PC-3 (cell line): Measurements from ENCODE around the gene MSI1. TPM values are rescaled to one million over a fixed set of nuclear protein-coding genes. Genes with fewer than 3 reads are reported as not detected.

Experiments used
- ATAC-seq: fragments of 200-7000 bp; cut with Tn5 transposase; 2 replicates; pipeline ENCODE4 v1.9.1; 2020; ENCODE audit warnings: mild to moderate bottlenecking, moderate library complexity
- BruUV-seq: library from RNA; stranded (reverse); fragments of 400-500 nt; replicated peaks from 2 replicates; lab custom pipeline; 2021; lab: Mats Ljungman, UMichigan
- CTCF ChIA-PET: fragments of 300-600 bp; sonication (Branson Sonifier 250); formaldehyde crosslinking; loops from one replicate; lab custom pipeline; 2022; ENCODE audit warnings: antibody characterized with exemption; lab: Charles Lee
- POLR2A ChIA-PET: fragments of 300-600 bp; sonication (Branson Sonifier 250); formaldehyde crosslinking; loops from one replicate; lab custom pipeline; 2022; ENCODE audit warnings: antibody characterized with exemption; ENCODE audit not compliant: unreplicated experiment; lab: Charles Lee
- DNase-seq: peaks from one replicate; pipeline ENCODE4 v3.0.0-alpha.2; 2015
- H2AFZ ChIP-seq: fragments of 300-600 bp; sonication (generic); 2 replicates; pipeline ENCODE4 v1.6.0; 2016; ENCODE audit warnings: antibody characterized with exemption, low read length
- H3F3A ChIP-seq: fragments of 300-600 bp; sonication (generic); one replicate; pipeline ENCODE4 v1.6.0; 2017; ENCODE audit warnings: antibody characterized with exemption, low read length, control low read depth, mild to moderate bottlenecking; ENCODE audit not compliant: unreplicated experiment
- H3K27ac ChIP-seq: fragments of 300-600 bp; sonication (generic); 2 replicates; pipeline ENCODE4 v1.5.1; 2016; ENCODE audit warnings: mild to moderate bottlenecking, low read length
- H3K27me3 ChIP-seq: fragments of 300-600 bp; sonication (generic); 2 replicates; pipeline ENCODE4 v1.6.1; 2016; ENCODE audit warnings: low read length, mixed read lengths
- H3K36me3 ChIP-seq: fragments of 300-600 bp; sonication (generic); 2 replicates; pipeline ENCODE4 v1.6.1; 2016; ENCODE audit warnings: low read depth, mixed run types, low read length, mixed read lengths
- H3K4me1 ChIP-seq: fragments of 300-600 bp; sonication (generic); 2 replicates; pipeline ENCODE4 v1.5.1; 2016; ENCODE audit warnings: low read length; ENCODE audit not compliant: insufficient read depth
- H3K4me2 ChIP-seq: fragments of 300-600 bp; sonication (generic); 2 replicates; pipeline ENCODE4 v1.6.0; 2016; ENCODE audit warnings: low read length
- H3K4me3 ChIP-seq: fragments of 300-600 bp; sonication (generic); 2 replicates; pipeline ENCODE4 v1.5.1; 2016; ENCODE audit warnings: mild to moderate bottlenecking, low read length, mixed read lengths
- H3K79me2 ChIP-seq: fragments of 300-600 bp; sonication (generic); 2 replicates; pipeline ENCODE4 v1.6.1; 2017; ENCODE audit warnings: low read length, mixed read lengths
- H3K9ac ChIP-seq: fragments of 300-600 bp; sonication (generic); 2 replicates; pipeline ENCODE4 v1.6.0; 2016; ENCODE audit warnings: mild to moderate bottlenecking, low read length
- H3K9me2 ChIP-seq: fragments of 300-600 bp; sonication (generic); replicated peaks from 2 replicates; pipeline ENCODE4 v1.6.1; 2016; ENCODE audit warnings: mixed run types, low read length, mixed read lengths
- H3K9me3 ChIP-seq: fragments of 300-600 bp; sonication (generic); 2 replicates; pipeline ENCODE4 v1.6.1; 2016; ENCODE audit warnings: low read length, mixed read lengths
- H4K20me1 ChIP-seq: fragments of 300-600 bp; sonication (generic); 2 replicates; pipeline ENCODE4 v1.6.1; 2016; ENCODE audit warnings: low read length, mixed read lengths
- EZH2 ChIP-seq: fragments of 300-600 bp; sonication (generic); IDR thresholded peaks from one replicate; pipeline ENCODE4 v1.6.1; 2017; ENCODE audit warnings: antibody characterized with exemption, mild to moderate bottlenecking, low read length; ENCODE audit not compliant: unreplicated experiment
- EZH2phosphoT487 ChIP-seq: fragments of 300-600 bp; sonication (generic); IDR thresholded peaks from 2 replicates; pipeline ENCODE4 v1.6.1; 2018; ENCODE audit warnings: mild to moderate bottlenecking, antibody characterized with exemption, low read length, borderline replicate concordance
- intact Hi-C: fragments of 100-400 bp; cut with micrococcal nuclease; formaldehyde crosslinking; loops from 2 replicates; pipeline ENCODE4 v1.9.0; 2023
- total RNA-seq: library from RNA; depleted of rRNA; stranded (reverse); fragments of >200 nt; gene quantifications from 2 replicates; pipeline ENCODE4 v1.2.3, GENCODE V29; 2014
- TF ChIP-seq, protein P1 (sequence below): fragments of 300-600 bp; sonication (generic); conservative IDR thresholded peaks from 2 replicates; pipeline ENCODE4 v1.5.1; 2017; ENCODE audit warnings: antibody characterized with exemption, low read depth, mild to moderate bottlenecking, low read length

The MSI1 gene
- total RNA-seq, 1 experiment from 2014 or later, result not detected

DNA sequence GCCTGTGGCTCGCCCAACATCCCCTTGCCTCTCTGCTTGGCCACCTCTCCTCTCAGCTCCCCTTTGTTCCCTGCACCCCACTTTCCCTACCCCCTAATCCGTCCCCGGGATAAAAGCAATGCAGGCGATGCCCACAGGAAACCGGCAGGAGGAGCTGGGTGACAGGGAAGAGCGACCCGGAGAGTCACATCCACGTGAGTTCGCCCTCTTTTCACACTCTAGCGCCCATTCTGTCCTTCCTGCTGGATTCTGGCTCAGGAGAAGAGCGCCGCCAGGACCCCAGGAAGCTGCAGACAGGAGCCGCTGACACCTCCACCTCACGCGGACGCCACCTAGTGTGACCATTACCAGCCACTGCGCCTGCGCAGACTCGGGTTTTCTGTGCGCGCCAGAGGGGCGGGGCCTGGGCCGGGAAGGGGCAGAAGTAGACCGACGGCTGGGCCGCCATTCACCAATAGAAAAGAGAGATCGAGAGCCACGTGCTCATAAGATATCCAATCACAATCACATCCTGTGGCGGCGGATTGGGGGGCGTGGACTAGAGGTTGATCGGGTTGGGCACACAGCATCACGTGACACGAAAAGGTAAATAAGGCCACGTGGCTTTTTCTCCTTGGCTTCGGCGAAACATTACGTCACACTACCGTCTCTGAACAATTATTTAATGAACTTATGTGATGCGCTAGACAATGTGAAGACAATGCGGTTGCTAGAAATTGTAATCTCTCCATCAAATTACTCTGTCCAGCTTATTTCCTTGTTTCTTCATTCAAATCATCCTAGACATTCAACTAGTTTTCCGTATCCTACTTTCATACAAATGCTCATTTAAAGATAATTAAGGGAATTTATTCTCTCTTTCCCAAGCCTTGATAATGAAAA lies 51.5 kb downstream of the MSI1 start:
- Histone ChIP-seq H3K4me3 (peak overlapping the region; percentile 73), H3K36me3 (no peaks in the 10 kb centered on the region), H3K9me2 (no peaks in the 10 kb centered on the region), H2AFZ (peak overlapping the region; percentile 91), H4K20me1 (no peaks in the 10 kb centered on the region), H3K27me3 (no peaks in the 10 kb centered on the region), H3K4me2 (peak overlapping the region; percentile 99), H3K4me1 (peaks cover 11% of the 10 kb centered on the region), H3K9me3 (no peaks in the 10 kb centered on the region), H3K79me2 (peaks cover 7% of the 10 kb centered on the region), H3K27ac (peak overlapping the region; percentile 39), H3K9ac (peak overlapping the region; percentile 84), H3F3A (no peaks in the 10 kb centered on the region)
- intact Hi-C loops, result loop anchor here (1.0 kb wide), 2 partner anchors 15 to 24 kb away; partner anchors contain the start of genes RNU4-1 and SIRT4
- ATAC-seq (peak; percentile 98), DNase-seq (peak; percentile 100)
- BruUV-seq, result no TSS peak
- TF ChIP-seq EZH2phosphoT487 (no peak), EZH2 (no peak)
- TF ChIP-seq, protein P1, sequence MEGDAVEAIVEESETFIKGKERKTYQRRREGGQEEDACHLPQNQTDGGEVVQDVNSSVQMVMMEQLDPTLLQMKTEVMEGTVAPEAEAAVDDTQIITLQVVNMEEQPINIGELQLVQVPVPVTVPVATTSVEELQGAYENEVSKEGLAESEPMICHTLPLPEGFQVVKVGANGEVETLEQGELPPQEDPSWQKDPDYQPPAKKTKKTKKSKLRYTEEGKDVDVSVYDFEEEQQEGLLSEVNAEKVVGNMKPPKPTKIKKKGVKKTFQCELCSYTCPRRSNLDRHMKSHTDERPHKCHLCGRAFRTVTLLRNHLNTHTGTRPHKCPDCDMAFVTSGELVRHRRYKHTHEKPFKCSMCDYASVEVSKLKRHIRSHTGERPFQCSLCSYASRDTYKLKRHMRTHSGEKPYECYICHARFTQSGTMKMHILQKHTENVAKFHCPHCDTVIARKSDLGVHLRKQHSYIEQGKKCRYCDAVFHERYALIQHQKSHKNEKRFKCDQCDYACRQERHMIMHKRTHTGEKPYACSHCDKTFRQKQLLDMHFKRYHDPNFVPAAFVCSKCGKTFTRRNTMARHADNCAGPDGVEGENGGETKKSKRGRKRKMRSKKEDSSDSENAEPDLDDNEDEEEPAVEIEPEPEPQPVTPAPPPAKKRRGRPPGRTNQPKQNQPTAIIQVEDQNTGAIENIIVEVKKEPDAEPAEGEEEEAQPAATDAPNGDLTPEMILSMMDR, result peak; percentile 84
- ChIA-PET POLR2A (interaction anchor here (0.6 to 0.9 kb wide), 5 partner anchors 25 to 1425 kb away, joined by 3 to 5 read pairs (median 4); no protein-coding TSS in a partner anchor), CTCF (interaction anchor here (0.5 to 0.7 kb wide), 3 partner anchors 15 to 511 kb away, joined by 3 to 4 read pairs (median 3); partner anchors contain the start of gene SIRT4)

DNA sequence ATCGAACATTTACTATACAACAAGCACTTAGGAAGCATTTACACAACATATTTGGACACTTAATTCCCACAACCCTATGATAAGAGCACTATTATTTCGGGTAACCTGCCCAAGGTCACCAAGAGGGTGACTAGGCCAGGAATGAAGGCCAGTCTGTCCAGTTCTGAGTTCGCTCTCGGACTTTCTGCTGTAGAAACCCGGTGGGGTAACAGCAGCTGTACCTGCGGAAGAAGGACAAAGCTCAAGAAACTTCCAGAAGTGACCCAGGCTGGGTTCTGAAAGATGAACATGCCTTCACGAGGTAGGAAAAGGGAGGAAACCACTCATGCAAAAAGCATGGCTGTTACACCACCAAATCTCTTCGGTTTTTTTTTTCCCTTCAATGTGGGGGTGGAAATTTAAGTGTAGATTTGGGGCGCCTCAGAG lies 52.2 kb downstream of the MSI1 start:
- H3K4me3 ChIP-seq, result peak overlapping the region; percentile 73
- DNase-seq (peak; percentile 14), ATAC-seq (no peak)
- peaks cover 11% of the 10 kb centered on the region for H3K4me1 ChIP-seq
- TF ChIP-seq, protein P1, result no peak
- TF ChIP-seq EZH2phosphoT487 (no peak), EZH2 (no peak)
- no peaks in the 10 kb centered on the region for H3K27me3 ChIP-seq
- peaks cover 7% of the 10 kb centered on the region for H3K79me2 ChIP-seq
- TSS peak; percentile 96 for BruUV-seq
- H3K9me2 ChIP-seq, result no peaks in the 10 kb centered on the region
- peak overlapping the region; percentile 84 for H3K9ac ChIP-seq
- H3F3A ChIP-seq, result no peaks in the 10 kb centered on the region
- intact Hi-C loops, result loop anchor here (1.0 kb wide), 2 partner anchors 15 to 24 kb away; partner anchors contain the start of genes RNU4-1 and SIRT4
- no peaks in the 10 kb centered on the region for H3K36me3 ChIP-seq
- peak overlapping the region; percentile 91 for H2AFZ ChIP-seq
- peak overlapping the region; percentile 39 for H3K27ac ChIP-seq
- no peaks in the 10 kb centered on the region for H3K9me3 ChIP-seq
- peak overlapping the region; percentile 99 for H3K4me2 ChIP-seq
- H4K20me1 ChIP-seq, result no peaks in the 10 kb centered on the region
- CTCF ChIA-PET, result interaction anchor here (0.5 to 0.6 kb wide), 2 partner anchors 150 to 512 kb away, joined by 3 read pairs; no protein-coding TSS in a partner anchor
- POLR2A ChIA-PET, result interaction anchor here (0.6 to 0.9 kb wide), 4 partner anchors 26 to 1426 kb away, joined by 3 to 5 read pairs (median 4); no protein-coding TSS in a partner anchor
